NCI-H2107 treated with DMSO at 0.1 percent for 48 hours (cell line): Measurements from ENCODE around the gene CEP85L.

Experiments used
- DNase-seq: peaks from one replicate; lab custom pipeline; 2025; ENCODE audit not compliant: unreplicated experiment; lab: John Stamatoyannopoulos, UW

Gene CEP85L

GRCh38 chr6:118502169-118502568 is 149.2 kb downstream of the CEP85L start:
- DNase-seq = no peak

DNA sequence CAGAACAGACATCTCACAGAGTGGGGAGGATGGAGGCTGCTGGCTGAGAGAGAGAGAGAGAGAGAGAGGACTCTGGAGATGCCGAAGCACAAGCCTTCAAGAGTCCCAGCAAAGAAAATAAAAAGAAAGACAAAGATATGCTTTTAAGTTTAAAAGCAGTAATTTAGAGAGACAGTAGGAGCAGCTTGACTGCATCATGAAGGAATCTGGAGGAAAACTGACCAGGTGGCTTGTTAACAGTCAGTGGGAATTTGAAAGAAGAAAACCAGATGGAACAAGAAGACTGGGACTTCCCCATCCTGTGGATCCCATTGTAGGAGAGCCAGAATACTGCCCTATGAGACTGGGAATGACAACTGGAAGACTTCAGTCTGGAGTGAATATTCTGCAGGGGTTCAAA is 149.6 kb downstream of the CEP85L start:
- DNase-seq = no peak

GRCh38 chr6:118501099-118501498 is 150.3 kb downstream of the CEP85L start:
- DNase-seq = no peak

- no peak for DNase-seq
Observed at GRCh38 chr6:118500130-118501015, 151.0 kb downstream of the CEP85L start.

DNA sequence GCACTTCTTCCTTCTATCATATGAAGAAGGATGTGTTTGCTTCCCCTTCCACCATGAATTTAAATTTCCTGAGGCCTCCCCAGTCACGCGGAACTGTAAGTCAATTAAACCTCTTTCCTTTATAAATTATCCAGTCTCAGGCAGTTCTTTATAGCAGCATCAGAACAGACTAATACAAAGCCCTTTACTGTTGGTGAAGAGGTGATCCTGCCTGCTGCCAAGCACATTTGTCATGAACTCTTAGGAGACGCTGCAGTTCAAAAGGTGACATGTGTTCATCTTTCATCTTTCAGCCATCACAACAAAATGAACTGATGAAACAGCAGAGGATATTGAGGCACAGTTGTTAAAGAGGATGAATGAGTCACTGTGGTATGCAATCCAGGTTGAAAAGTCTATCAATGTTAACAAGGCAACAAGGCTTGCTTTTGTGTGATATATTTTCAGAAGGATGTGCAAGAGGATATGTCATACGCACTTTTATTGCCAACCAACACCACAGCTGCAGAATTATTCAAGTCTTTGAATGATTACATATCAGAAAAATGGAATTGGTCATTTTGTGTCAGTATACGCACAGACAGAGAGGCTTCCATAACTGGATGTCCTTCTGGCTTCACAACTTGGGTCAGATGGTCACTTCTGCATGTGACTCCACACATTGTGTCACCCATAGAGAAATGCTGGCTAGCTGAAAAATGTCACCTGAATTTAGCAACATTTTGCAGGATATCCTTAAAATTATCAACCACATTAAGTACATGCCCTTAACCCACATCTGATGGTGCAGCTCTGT is 155.7 kb downstream of the CEP85L start:
- no peak for DNase-seq

GRCh38 chr6:118494091-118494490 is 157.3 kb downstream of the CEP85L start:
- DNase-seq = no peak

- DNase-seq = no peak
Observed at GRCh38 chr6:118489990-118490389, 161.4 kb downstream of the CEP85L start.

- DNase-seq = no peak
Observed at GRCh38 chr6:118488631-118489030, 162.8 kb downstream of the CEP85L start.

DNA sequence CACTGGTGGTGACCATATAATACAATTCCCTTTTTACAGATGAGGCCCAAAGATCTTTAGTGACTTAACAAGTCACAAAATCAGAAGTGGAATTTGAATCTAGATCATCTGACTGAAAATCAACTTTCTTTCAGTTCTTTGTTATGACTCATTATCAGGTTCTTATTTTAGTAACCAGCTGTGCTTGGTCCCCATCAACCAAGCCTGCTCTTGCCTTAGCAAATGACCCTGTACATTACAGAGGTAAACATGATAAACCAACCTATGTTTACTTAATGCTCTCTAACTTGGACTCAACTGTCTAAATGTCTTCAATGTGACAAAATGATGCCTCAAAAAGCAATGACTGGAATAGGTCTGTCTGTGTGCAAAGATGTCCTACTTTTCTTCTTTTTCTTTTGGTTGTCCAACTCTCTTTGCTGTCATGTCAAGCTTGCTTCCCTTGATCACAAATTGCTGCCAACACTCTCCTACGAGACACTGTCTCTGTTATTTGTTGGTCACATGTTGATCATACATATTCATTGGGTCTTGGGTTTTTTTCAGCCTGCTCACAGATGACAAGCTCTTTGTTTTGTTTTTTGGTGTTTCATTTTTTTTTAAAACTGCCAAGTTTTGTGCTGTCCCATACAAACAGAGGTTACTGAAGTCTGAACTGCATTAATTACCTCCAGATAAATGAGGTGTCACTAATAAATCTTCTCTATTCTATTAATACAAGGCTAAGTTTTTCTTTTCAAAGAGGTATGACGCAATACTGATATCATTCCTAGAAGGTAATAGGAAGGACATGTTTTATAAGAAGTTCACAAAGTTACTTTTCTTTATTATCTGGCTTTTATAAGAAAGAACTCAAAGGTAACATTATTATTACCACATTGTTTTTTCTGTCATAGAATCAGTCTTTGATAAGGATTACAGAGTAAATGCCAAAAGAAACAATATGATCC is 165.5 kb downstream of the CEP85L start:
- DNase-seq = no peak

DNA sequence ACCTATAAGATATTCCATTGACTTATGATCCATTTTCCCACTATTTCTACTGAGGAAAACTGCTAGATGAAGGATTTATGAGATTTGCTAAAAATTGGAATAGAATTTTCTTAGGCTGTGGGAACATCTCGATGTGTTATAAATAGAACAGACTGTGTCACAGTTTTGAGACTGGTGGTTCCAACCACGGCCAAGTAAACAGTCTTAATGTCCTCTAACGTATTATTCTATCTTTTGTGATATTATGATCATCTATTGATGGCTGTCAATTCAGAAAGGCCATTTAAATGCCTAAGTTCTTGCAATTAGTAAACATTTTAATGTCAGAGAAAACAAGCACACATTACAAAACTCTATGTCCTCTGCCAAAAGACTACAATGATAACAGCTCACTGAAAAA is 174.8 kb downstream of the CEP85L start:
- no peak for DNase-seq

DNA sequence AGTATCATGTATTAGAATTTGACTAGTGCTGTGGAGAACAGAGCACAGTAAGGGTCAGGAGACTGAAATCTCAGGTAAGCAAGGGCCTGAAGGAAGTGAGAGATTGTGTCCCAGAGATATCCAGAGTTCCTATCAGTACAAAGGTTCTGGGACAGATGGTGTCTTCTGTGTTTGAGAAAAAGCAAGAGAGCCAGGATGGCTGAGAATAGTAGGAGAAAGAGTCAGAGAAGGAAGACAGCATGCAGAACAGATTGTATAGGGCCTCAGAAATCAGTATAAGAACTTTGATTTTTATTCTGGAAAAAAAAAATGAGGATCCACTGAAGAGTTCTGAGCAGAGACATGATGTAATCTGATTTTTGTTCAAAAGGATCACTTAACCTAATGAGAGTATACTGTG is 178.1 kb downstream of the CEP85L start:
- no peak for DNase-seq

DNA sequence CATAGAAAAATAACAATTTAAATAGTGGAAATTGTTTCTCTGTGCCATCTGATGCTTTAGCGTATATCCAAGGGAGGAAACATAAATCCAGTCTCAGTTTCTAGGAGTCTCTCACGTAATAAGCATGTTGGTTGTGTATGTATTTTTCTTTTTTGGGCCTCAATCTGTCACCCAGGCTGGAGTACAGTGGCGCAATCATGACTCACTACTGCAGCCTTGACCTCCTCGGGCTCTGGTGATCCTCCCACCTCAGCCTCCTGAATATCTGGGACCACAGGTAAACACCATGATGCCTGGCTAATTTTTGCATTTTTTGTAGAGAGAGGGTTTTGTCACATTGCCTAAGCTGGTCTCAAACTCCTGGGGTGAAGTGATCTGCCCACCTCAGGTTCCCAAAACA is 181.9 kb downstream of the CEP85L start:
- DNase-seq = no peak

DNA sequence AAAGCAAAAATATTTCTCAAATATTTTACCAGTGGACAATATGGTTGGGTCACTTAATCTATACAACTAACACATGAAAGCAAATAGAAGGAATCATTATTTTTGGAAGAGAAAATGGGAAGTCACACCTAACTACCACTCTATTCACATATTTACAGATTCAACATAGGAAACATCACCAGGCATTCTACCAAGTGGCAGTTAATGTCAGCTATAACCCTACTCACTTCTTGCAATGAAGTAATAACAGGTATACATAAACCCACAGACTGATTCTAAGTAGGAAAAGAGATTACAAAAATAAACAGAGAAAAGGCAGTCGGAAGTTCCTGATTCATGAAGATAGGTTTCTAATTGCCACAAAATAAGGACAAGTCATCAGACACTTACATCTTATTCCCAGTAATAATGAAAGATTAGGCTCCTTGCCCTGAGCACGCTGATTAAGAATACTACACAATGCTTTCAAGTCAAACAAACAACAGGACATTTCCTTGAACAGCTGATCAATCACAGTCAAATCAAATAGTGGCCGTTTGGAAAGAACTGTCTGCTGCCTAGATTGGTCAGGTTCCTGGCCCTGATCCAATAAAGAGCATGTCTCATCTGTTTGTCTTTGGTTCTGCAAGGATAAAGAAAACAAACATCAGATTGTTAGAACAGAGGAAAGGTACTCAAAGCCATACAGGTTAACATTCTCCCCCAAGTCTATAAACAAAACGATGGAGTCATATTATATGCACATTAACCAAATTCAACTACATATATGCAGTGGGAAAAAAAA is 182.5 kb downstream of the CEP85L start:
- DNase-seq = peak; percentile 43

GRCh38 chr6:118467181-118467580 is 184.2 kb downstream of the CEP85L start:
- no peak for DNase-seq

DNA sequence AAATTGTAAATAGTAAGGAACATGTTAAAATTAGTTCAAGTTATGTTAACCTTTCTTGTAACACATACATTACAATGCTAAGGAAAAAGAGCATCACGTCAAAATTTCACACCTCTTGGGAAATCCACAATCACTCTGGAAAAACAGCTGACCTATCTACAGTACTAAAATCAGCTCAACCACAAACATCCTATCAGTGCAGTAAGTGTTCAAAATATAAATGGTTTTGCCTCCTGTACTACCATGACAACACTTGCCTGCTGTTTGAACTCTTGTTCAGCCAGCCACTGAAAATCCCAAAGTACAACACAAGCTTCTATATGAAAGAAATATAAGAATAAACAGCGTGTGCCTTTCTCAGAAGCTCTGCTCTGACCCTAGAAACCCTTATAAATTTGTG is 186.8 kb downstream of the CEP85L start:
- no peak for DNase-seq

DNA sequence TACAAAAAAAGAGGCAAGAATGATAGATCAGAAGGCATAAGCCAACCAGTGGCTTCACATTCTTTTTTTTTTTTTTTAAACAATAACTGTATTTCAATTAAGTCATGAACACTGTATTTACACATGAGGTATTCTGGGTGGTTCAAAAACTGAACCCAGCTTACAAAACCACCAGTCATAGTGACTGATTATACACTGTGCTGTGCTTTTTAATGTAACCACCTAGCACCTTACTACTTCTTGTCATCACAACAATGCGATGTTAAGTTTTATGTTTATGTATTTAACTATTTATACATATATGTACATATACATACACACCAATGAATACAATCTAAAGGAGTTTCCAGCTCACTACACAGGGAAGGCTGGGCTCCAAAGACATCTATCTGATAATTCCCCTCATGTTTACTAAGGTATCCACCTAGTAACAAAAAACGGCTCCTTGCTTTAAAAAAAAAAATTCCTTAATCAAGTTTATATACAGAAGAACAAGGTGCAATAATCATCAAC is 190.4 kb downstream of the CEP85L start:
- DNase-seq = no peak

DNA sequence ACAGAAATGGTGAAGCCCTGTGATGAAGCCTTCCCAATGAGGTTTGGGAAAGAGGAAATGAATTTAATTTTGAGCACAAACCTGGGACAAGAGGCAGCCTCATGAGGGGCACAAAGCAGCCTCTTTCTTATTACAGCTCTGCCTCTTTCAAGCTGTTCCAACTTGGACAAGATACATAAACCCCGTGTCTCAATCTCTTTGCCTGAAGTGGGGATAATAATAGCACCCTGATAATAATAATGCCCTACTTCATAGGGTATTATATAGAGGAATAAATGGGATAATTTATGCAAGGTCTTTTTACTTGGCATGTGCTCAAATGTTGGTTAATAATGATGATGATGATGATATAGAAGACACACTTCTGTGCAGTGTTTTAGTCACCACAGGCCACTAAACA is 194.4 kb downstream of the CEP85L start:
- no peak for DNase-seq

DNA sequence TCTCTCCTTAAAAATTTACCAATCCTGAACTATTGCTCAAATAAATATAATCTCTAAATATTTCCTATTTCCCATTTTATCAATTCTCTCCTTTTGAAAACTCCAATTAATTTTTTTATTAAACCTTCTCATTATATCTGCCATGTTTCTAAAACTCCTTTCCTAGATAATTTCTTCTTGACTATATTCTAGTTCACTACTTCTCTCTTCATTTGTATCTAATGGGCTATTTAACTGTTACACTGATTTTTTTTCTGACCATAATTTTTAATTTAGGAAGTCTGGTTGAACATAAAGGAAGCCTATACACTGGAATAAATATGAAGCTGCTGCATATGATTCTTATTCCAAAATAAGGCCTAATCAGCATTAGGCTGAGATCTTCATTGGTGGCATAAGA is 199.6 kb downstream of the CEP85L start:
- no peak for DNase-seq

DNA sequence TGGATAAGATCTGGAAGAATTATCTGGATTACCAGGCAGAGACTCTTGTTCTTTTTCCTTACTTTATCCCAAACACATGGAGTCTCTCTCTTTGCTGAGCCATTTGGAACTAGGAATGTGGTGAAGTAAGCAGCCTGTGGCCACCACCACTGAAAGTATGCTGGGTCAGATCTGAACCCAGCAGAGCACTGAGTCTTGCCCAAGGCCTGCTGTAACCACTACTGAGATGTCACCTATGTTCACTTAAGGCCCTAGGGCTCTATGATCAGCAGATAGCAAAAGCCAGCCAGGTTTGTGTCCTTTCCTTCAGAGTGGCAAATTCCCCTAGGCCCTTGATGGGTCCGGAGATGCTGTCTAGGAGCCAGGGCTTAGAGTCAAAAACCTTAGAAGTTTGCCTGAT is 206.6 kb downstream of the CEP85L start:
- DNase-seq = no peak

GRCh38 chr6:118436482-118436881 is 214.9 kb downstream of the CEP85L start:
- DNase-seq = no peak
